ENCODE measurements around the gene RBMS3.
"Not testable (repeated sequence)": the region's sequence is repeated elsewhere in the genome, so short reads cannot be mapped to it uniquely, and the experiment has no call there.

Gene RBMS3

DNA sequence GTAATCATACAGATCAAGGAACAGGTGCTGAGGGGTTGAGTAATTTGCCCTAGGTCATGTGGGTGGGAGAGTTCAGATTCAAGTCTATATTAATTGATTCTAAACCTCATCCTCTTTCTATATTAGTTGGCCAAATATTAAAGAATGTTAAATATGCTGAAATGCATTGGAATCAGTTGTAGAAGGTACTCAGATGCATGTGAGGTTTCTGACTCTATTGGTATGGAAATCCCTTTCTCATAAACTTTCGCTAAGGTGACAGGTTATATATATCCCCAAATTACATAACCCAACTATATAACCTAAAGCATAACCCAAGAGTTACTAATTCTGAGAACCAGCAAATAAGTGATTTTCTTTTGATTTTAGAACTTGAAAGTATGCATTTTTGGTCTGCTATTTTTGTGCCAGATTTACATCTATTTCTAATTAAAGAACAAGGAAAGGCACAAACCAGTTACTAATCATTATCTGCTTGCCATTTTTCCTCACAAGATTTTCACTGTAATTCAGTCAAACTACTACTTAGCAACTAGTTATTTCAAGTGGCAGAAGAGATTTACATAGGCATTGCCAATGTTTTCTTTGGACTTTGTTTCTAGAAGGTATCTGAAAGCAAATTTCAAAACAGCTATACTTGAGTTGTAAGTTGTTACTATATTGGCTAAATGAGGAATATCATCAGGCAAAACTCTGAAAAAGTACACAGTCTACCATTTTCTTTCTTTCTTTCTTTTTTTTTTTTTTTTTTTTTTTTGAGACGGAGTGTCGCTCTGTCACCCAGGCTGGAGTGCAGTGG, 201.3 kb downstream of the RBMS3 start:
- no peak for DNase-seq (ENCODE audit: low read depth)

DNA sequence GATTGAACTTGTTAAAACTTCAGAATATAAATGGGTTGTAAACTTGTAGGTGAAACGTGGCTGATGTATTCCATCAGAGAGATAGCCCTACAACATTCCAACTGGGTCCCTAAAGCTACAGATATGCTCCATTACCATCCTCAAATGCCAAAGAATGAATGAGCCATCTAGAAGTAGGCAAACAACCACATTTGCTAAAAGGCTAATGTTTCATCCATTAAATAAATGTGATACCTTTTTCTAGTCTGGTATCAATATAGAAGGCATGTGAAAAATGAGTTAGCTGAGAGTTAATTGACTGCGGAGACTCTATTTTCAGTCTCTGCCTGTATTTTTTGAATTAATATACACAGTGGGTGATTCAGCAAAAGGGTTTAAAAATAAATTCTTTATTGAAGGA, 203.8 kb downstream of the RBMS3 start:
- DNase-seq (ENCODE audit: low read depth): no peak

DNA sequence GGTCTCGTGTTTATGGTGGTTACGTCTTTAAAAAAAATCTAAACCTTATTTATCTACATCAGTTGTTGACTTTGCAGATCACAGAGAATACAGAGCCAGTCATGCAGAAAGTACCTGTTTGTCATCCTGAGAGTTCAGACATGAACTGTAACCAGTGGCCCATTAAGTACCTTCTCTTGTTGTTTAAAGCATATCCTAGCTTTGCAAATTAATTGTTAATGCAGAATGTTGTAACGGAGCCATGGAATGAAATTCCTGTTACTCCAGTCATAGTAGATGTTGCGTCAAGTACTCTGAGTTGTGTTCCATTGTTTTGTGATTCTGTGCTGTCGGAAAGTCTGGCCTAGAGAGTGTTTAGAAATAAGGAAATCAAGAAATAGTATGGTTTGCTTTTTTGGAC, 205.2 kb downstream of the RBMS3 start:
- DNase-seq (ENCODE audit: low read depth): no peak

DNA sequence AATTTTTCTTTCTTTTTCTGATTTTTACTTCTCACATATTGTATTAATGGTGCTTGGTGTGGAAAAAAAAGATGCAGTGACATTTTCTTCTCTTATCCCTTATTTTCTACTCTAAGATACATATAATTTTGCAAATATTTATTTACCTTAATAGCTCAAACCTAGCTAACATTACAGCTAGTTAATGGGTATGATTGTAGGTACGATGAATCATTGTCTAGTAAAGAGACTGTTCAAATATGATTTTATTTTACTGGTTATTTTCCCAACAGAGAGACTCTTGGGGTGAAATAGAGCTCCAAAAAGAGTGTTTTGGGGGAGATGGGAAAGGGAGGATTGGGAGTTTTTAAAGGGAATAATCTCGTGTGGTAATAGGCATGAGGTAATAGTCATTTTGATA, 206.0 kb downstream of the RBMS3 start:
- DNase-seq (ENCODE audit: low read depth): no peak

DNA sequence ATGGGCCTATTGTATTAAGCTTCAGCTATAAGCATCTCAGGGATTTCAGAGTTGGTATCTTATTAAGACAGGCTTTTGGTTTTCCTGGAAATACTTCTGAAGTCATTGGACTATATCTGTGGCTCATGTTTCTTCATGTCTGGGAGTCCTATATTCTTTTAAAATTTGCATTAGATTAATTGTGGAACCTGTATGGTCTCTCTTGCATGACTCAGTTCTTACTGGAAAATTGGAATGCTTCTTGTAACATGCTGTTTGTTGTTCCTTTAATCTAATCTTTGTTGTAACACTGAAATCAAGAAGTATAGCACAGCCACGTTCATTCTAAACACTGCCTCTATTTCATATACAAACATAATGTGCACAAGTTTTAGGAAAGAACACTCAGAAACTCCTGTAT, 208.1 kb downstream of the RBMS3 start:
- DNase-seq (ENCODE audit: low read depth): no peak

DNA sequence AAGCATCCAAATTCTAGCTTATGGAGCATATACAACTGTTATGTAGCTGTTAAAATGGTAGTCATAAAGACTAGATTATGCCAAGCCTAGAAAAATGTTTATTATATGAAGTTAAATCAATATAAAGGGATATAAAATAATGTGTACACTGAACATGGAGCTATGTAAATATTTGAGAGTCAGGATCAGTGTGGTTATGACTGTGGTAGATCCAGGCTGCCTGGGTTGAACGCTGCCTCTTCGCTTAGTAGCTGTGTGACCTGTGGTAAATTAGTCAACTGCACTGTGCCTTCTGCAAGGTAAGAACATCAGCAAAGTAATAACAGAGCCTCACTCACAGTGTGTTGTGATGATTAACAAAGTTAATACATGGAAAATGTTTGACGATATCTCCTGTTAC, 212.2 kb downstream of the RBMS3 start:
- DNase-seq (ENCODE audit: low read depth): no peak

DNA sequence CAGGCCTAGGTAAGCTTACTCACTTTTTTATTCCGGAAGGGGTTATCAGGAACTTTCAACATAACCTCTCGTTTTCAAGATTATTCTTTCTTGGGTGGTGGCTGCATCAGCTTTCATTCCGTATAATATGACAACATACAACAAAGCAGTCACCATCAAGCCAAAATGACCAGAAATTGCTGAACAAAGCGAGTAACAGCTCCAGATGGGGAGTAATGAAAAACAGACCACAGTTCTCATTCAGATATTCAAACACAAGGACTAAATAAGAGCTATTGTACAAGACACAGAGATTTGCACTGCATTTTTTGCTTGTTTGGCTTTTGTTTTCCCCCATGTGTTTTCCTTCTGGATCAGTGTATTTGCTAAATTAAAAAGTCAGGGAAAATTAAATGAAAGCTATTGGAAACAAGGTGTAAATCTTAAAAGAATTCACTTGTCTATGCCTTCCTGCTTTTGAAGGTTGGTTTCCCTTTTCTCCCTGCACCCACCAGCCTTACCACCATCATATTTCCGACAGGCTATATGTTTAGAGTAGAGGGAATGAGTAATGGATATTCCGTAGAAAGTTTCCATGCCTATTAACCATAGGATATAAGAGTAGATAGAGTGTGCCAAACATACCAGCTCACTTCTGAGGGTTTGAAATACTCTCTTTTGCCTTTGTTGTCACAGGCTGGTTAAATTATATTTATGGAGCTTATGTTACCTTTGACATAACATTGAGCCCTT, 213.6 kb downstream of the RBMS3 start:
- DNase-seq (ENCODE audit: low read depth): no peak

DNA sequence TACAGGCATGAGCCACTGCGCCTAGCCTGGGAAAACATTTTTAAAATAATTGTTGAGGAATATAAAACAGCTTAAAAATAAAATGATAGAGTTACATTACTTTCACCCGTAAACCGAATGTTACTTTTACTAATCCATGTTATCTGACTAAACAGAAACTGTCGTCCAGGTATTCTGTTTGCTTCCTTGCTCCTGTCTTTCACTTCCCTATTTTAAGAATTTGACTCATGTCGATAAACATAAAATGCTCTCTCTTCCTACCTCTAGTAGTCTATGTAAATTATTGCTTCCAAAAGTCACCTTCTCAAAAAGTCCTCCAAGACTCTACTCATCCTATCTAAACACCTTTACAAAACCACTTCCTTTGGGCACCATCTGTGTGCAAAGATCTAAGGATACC, 216.4 kb downstream of the RBMS3 start:
- DNase-seq (ENCODE audit: low read depth): no peak

DNA sequence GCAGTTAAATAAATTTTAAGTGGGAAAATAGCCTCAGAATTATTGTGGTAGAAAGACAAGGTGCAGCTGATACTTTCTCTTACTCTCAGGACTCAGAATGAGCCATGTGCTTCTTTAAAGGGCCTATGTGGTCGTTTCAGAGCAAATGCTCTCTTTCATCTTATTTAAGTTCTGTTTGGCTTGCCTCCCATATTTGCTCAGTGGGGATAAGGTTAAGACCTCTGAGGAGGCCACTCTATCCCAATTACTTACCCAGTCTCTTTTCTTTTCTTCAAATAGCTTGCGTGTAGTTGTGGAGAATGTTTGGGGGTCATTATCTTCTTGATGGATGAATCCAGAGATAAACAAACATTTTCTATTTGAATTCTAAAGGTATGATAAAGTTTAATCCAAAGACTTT, 221.9 kb downstream of the RBMS3 start:
- no peak for DNase-seq (ENCODE audit: low read depth)

DNA sequence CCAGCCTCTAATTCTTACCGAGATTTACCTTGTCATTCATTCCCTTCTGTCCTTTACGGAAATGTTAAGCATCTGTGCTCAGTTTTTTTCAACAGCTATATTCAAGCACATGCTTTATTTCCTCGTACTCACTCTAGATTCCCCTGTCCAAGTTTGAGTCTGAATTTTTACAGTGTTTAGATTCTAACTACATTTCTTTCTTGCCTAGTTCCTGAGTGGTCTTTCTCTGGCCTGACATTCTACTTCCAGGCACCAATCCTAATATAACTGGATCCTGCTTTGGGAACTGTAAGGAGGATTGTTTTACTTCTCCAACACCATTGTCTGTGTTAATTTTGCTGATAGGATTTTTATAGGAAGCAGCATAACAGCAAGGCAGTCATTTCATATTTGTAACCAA, 222.4 kb downstream of the RBMS3 start:
- no peak for DNase-seq (ENCODE audit: low read depth)

DNA sequence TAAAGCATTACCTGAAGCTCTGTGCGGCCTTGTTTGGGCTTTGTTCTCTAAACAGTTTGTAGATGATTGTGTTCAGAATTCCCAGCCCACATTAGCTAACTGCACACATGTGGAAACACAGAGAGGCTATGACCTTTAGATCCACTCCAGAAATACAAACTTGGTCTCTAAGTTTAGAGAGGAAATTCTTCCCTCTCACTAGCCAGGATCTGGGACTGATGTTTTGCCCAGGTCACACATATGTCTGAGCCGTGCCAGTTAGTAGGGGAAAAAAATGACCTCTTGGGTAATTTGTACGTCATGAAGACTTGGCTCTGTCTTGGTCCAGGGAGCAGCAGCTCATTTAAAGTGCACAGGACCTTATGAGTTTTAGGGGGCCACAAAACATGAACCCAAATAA, 223.1 kb downstream of the RBMS3 start:
- no peak for DNase-seq (ENCODE audit: low read depth)

DNA sequence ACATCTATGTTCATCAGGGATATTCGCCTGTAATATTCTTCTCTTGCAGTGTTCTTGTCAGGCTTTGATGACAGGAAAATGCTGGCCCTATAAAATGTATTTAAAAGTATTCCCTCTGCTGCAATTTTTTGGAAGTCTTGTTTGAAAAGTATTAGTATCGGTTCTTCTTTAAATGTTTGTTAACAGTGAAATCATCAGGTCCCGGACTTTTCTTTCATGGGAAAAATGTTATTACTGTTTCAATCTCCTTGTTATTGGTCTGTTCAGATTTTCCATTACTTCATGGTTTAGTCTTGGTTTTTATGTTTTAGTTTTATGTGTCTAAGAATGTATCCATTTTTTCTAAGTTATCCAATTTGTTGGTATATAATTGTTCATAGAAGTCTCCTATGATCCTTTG, 225.6 kb downstream of the RBMS3 start:
- DNase-seq (ENCODE audit: low read depth): no peak

DNA sequence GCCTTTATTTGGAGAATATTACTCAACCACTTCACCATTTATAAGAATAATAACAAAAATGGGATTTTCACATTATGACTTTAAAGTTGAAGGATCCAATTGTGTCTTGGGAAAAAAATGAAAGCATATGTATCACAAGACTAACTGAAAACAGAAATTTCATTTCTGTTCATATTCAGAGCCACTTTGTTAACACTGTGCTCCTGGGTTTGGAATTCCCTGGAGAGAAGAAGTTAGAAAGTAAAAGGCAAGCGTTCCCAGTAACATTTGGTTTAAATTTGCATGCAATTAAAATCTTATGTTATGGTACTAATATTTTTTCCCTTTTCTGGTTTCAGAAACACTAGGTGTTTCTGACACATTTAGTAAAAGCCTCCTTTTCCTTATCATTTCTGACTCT, 230.8 kb downstream of the RBMS3 start:
- DNase-seq (ENCODE audit: low read depth): no peak

DNA sequence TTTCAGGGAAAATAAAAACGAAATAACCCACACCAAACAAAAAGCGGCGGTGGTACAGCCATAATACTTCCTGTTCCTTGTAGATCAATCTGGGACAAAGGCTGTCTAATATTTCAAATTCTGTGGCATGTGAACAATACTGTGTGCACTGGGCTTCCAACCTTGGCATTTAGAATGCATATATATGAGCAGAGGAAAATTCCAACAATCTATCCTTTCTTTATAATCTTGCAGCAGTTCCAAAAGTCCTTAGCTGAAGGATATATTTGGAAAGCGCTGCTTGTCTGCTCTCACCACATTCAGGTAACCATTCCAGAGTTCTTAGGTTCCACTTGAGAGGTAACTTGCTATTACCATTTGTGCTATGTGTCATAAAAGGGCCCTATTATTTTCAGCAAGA, 231.8 kb downstream of the RBMS3 start:
- DNase-seq (ENCODE audit: low read depth): no peak

DNA sequence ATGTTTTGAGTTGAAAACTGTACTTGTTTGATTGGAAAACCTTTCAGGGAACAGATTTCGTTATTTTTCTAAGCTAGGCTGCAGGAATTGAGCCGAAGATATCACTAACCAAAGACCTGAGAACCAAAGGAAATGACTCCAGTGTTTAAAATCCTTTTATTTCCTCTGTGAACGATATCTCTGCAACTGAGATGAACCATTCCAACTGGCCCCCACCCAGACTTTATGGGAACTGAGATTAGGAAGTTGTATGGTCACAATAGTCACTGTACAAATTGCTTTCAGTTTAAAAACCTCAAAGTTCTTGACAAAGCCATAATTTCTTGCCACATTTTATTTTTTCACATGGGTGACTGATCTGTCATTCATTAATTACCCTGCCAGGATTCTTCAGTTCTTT, 232.4 kb downstream of the RBMS3 start:
- no peak for DNase-seq (ENCODE audit: low read depth)

DNA sequence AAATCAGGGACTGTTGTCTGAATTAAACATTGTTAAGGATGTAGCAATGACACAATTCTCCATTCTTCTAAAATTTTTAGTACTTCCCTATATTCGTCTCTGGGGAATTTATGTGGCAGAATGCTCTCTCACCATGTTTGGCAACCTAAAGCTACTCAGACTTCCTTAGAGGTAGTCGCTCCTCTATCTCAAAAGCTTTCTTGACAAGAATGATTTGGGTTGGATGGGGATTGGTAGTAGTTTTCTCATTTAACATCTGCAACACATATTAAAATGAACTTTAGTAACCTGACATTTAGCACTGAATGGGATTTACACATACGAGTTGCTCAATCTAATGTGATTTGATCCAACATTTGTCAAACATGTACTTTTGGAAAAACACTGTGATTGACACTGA, 233.3 kb downstream of the RBMS3 start:
- no peak for DNase-seq (ENCODE audit: low read depth)

DNA sequence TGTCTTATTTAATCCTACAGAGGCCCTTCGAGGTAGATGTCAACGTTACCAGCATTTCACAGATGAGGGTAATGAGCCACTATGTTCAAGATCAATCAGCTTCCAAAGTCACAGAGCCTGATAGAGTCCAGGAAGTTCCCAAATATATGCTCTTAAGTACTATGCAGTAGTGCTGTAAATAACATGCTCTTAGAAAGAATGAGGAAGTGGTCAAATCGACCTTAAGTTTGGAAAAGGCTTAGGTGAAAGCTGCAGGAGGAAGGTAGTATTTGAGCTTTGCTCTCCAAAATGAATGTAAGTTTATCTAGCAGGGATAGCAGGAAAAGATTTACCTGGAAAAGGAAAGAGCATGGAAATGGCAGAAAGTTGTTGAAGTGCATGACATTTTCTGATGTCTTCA, 234.0 kb downstream of the RBMS3 start:
- DNase-seq (ENCODE audit: low read depth): no peak

DNA sequence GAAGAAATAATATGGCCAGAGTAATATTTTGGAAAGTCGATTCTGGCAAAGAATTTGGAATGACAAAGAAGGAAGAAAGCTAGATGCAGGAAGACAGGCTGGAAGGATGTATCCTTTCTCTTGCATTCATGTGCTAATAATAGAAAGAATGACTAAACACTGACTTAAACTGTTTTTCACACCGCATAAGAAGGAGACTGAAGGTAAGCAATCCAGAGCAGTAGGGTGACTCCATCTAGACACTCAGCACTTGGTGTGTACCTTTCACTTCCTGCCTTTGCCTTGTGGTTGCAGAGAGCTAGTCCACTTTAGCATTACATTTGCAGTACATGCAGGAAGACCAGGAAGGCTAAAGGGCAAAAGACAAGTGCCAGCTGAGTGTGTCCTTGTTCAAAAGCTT, 234.6 kb downstream of the RBMS3 start:
- DNase-seq (ENCODE audit: low read depth): no peak

DNA sequence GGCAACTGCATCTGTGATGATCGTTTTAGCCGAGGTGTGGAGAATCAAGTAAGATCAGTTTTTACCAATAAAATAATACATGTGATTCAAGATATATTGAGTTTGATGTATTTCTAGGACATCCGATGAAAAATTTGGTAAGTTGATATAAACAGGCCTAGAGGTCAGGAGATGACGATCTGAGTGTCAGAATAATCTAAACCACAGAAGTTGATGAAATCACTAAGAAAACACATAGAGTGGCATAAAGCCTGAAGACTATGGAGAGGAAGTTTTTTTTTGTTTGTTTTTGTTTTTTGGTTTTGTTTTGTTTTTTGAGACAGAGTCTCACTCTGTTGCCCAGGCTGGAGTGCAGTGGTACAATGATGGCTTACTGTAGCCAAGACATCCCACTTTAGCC, 235.3 kb downstream of the RBMS3 start:
- no peak for DNase-seq (ENCODE audit: low read depth)

DNA sequence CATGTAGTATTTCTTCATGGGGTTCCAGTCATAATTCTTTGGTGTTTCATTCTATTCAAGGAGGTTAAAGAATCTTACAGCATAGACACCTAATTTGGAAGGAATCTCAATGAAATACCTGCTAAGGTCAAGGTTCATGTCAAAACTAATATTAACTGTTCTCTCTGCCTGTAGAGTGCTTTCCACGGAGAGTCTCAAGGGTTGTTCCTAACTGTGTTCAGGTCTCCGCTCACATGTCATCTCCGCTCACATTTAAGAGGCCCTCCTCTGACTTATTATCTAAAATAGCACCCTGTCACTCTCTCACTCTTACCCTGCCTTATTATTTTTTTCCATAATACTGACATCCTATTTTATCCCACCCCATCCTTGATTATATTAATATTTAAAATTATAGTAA, 239.9 kb downstream of the RBMS3 start:
- DNase-seq (ENCODE audit: low read depth): no peak

DNA sequence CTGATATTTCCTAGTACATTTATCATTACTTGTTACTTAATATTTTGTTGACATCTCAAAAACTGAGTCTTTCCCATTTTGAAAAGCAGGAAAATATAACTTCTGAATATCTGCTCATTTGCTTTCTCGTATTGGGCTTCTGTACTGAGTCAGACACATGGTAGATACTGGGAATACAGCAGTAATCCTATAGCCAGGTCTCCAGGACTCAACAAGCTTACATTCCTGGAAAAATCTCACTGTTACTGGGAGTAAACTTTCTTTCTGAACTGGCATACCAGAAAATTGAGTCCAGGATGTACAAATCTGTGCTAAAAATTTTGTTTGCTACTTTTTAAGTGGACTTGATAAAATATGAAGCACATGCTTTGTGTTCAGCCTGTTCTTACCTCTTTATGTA, 240.4 kb downstream of the RBMS3 start:
- DNase-seq (ENCODE audit: low read depth): no peak

DNA sequence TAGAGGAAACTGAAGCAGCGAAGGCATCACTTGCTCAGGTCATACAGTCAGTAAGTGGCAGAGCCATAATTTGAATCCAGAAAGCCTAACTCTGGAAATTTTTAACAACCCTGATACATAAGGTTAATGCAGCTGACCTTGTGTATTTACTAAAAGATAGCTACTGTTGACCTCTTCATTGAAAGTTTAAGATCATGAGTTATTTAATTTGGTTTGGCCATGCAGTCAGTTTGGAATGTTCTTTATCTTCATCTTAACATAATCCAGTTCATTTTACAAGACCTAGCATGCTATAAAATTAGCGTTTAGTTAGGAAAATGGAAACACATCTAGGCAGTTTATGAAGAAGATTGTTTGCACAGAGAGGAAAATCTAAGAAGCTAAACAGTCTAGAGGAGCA, 240.9 kb downstream of the RBMS3 start:
- no peak for DNase-seq (ENCODE audit: low read depth)

DNA sequence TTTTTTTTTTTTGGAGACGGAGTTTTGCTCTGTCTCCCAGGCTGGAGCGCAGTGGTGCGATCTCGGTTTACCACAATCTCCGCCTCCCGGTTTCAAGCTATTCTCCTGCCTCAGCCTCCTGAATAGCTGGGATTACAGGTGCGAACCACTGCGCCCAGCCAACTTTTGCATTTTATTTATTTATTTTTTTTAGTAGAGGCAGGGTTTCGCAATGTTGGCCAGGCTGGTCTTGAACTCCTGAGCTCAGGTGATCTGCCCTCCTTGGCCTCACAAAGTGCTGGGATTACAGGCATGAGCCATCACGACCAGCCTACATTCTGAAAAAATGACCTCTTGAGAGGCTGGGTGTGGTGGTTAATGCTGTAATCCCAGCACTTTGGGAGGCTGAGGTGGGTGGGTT, 243.6 kb downstream of the RBMS3 start:
- not testable (repeated sequence) for DNase-seq (ENCODE audit: low read depth)

Measured in T follicular helper cell (primary cell).